Liver (tissue), 9 donors: ENCODE results near the gene OR4M2. TPM values are rescaled to one million over a fixed set of nuclear protein-coding genes. Genes with fewer than 3 reads are reported as not detected.
"Not testable (repeated sequence)": the region's sequence is repeated elsewhere in the genome, so short reads cannot be mapped to it uniquely, and the experiment has no call there.

Experiments used
- DNase-seq: peaks from one replicate; pipeline ENCODE4 v3.0.0-alpha.2; 2017; ENCODE audit warnings: low spot score
- H3K27ac ChIP-seq, 2 donors: one replicate each; pipeline ENCODE4 v1.7.0; 2013; ENCODE audit warnings: inconsistent platforms in 2 of 2, low read length in 2 of 2, control low read depth in 1 of 2, low read depth in 1 of 2, mild to moderate bottlenecking in 1 of 2
- H3K27me3 ChIP-seq, 4 donors: one replicate each; pipeline versions ENCODE4 v1.6.1 to v1.7.0; 2013; ENCODE audit warnings: low read length in 3 of 4, inconsistent platforms in 1 of 4, mild to moderate bottlenecking in 1 of 4, moderate library complexity in 1 of 4; ENCODE audit not compliant: control insufficient read depth in 4 of 4, insufficient read depth in 4 of 4
- H3K36me3 ChIP-seq, 4 donors: one replicate each; pipeline versions ENCODE4 v1.6.1 to v1.7.0; 2013; ENCODE audit warnings: low read length in 3 of 4, mild to moderate bottlenecking in 3 of 4, low read depth in 1 of 4, moderate library complexity in 1 of 4; ENCODE audit not compliant: control insufficient read depth in 4 of 4, insufficient read depth in 3 of 4
- H3K4me1 ChIP-seq, 4 donors: one replicate each; pipeline versions ENCODE4 v1.6.1 to v1.7.0; 2013; ENCODE audit warnings: low read length in 3 of 4, mild to moderate bottlenecking in 3 of 4, moderate library complexity in 1 of 4; ENCODE audit not compliant: control insufficient read depth in 4 of 4, insufficient read depth in 4 of 4
- H3K4me3 ChIP-seq, 3 donors: one replicate each; pipeline versions ENCODE4 v1.6.1 to v1.7.0; 2013; ENCODE audit warnings: low read length in 3 of 3, control low read depth in 1 of 3, low read depth in 1 of 3, mild to moderate bottlenecking in 1 of 3
- H3K9ac ChIP-seq, 2 donors: one replicate each; pipeline ENCODE4 v1.7.0; 2013; ENCODE audit warnings: low read length in 2 of 2, mild to moderate bottlenecking in 2 of 2, moderate library complexity in 2 of 2, control low read depth in 1 of 2, low read depth in 1 of 2
- H3K9me3 ChIP-seq, 4 donors: one replicate each; pipeline versions ENCODE4 v1.6.1 to v1.7.0; 2013; ENCODE audit warnings: low read length in 3 of 4; ENCODE audit not compliant: control insufficient read depth in 4 of 4
- WGBS: extraction: QIAGEN DNeasy Blood & Tissue Kit; methylation state at CpG from one replicate; pipeline ENCODE4 v1.1.7; 2013; 5-methylcytosine and 5-hydroxymethylcytosine counted together
- polyA plus RNA-seq, 2 donors: library from polyadenylated mRNA; stranded (reverse) in 1 of 2; unstranded in 1 of 2; fragments of 200-250 nt in 1 of 2; fragments of >200 nt in 1 of 2; fragmentation: Nextera tagmentation in 1 of 2; extraction: Ambion mirVana in 1 of 2; gene quantifications; one replicate each; pipeline versions ENCODE4 v1.2.1 to v1.2.3, GENCODE V29; 2013 to 2015
- total RNA-seq, 2 donors: library from RNA; depleted of rRNA; stranded (reverse); fragments of >200 nt; gene quantifications; one replicate each; pipeline ENCODE4 v1.2.3, GENCODE V29; 2014
- donor health status: healthy.
- donor health status: healthy.
- donor health status: healthy.
- donor health status: healthy.
- donor health status: healthy.

OR4M2 gene
- total RNA-seq: not detected
- polyA plus RNA-seq: not detected

GRCh38 chr15:22080227-22080626, at the start of gene OR4M2:
Gene OR4M2 (plus strand): TSS chr15:22080527. CDS start chr15:22080625, 98 bp downstream.
- not testable (repeated sequence) for H3K27me3 ChIP-seq, H3K9ac ChIP-seq, H3K4me1 ChIP-seq, H3K9me3 ChIP-seq, H3K4me3 ChIP-seq, H3K36me3 ChIP-seq, H3K27ac ChIP-seq, DNase-seq
- no CpG with 5 or more reads among the region's 2 CpGs for WGBS

- not testable (repeated sequence) for H3K4me3 ChIP-seq, H3K9ac ChIP-seq, H3K9me3 ChIP-seq, H3K27ac ChIP-seq, H3K4me1 ChIP-seq, H3K36me3 ChIP-seq, H3K27me3 ChIP-seq, DNase-seq
Observed at GRCh38 chr15:22069267-22069666, 11.1 kb upstream of the OR4M2 start.

GRCh38 chr15:22081386-22081785, 1.1 kb downstream of the OR4M2 start:
- H3K4me3 ChIP-seq, H3K27me3 ChIP-seq, H3K36me3 ChIP-seq, H3K27ac ChIP-seq, H3K4me1 ChIP-seq, DNase-seq, H3K9me3 ChIP-seq, H3K9ac ChIP-seq: not testable (repeated sequence)
- WGBS: no CpG with 5 or more reads among the region's 3 CpGs

GRCh38 chr15:22098616-22099253, 18.4 kb downstream of the OR4M2 start:
- H3K4me3 ChIP-seq, H3K27ac ChIP-seq, H3K9ac ChIP-seq, H3K4me1 ChIP-seq, H3K9me3 ChIP-seq, H3K27me3 ChIP-seq, H3K36me3 ChIP-seq, DNase-seq: not testable (repeated sequence)
- WGBS: 73% methylated on average over 4 of the region's 16 CpGs

- not testable (repeated sequence) for DNase-seq, H3K27me3 ChIP-seq, H3K4me3 ChIP-seq, H3K9me3 ChIP-seq, H3K27ac ChIP-seq, H3K4me1 ChIP-seq, H3K9ac ChIP-seq, H3K36me3 ChIP-seq
- no CpG with 5 or more reads among the region's 17 CpGs for WGBS
Observed at GRCh38 chr15:22099289-22099891, 19.1 kb downstream of the OR4M2 start.

GRCh38 chr15:22122033-22122432, 41.7 kb downstream of the OR4M2 start:
- H3K9me3 ChIP-seq, H3K9ac ChIP-seq, H3K4me1 ChIP-seq, H3K27me3 ChIP-seq, H3K4me3 ChIP-seq, H3K36me3 ChIP-seq, DNase-seq, H3K27ac ChIP-seq: not testable (repeated sequence)
- WGBS: 47% methylated on average over 5 of the region's 5 CpGs

Other genes starting within 250 kb of the OR4M2 start
- not detected for gene POTEB, start 202.8 kb upstream of the OR4M2 start, total RNA-seq
- not detected for gene POTEB, start 202.8 kb upstream of the OR4M2 start, polyA plus RNA-seq